Measurements from ENCODE around the gene NKAIN2.
"Not testable (repeated sequence)": the region's sequence is repeated elsewhere in the genome, so short reads cannot be mapped to it uniquely, and the experiment has no call there.

NKAIN2 gene

GRCh38 chr6:124557873-124558272, 754.2 kb downstream of the NKAIN2 start:
- Histone ChIP-seq H3K36me3 (replicated peaks in 1 of 2; ENCODE audit: control insufficient read depth in 2 of 2, insufficient read depth in 2 of 2, low read length in 2 of 2) (no peaks in the 10 kb centered on the region), H3K4me3 (ENCODE audit: low read length in 2 of 2) (no peak overlapping the region), H3K9me3 (replicated peaks in 1 of 2; ENCODE audit: control insufficient read depth in 2 of 2, insufficient read depth in 1 of 2, low read depth in 1 of 2, low read length in 2 of 2) (peaks cover 0 to 7% of the 10 kb centered on the region in 2 donors), H2BK12ac (ENCODE audit: low read length) (no peak overlapping the region), H3K27me3 (ENCODE audit: control insufficient read depth in 3 of 3, insufficient read depth in 3 of 3, low read depth in 1 of 3, low read length in 3 of 3) (no peaks in the 10 kb centered on the region), H3K14ac (ENCODE audit: low read length) (no peak overlapping the region), H2BK15ac (ENCODE audit: low read length) (no peak overlapping the region), H3K4ac (ENCODE audit: low read length) (no peak overlapping the region), H3K23ac (ENCODE audit: low read depth, low read length, poor library complexity) (no peak overlapping the region), H3K9ac (ENCODE audit: low read depth, low read length, poor library complexity) (no peak overlapping the region), H3K4me2 (ENCODE audit: insufficient read depth, low read length, poor library complexity, severe bottlenecking) (no peak overlapping the region), H3K4me1 (ENCODE audit: control insufficient read depth in 2 of 2, insufficient read depth in 1 of 2, low read depth in 1 of 2, low read length in 2 of 2) (peaks cover 0 to 4% of the 10 kb centered on the region in 2 donors), H2AK5ac (ENCODE audit: low read depth, low read length) (no peak overlapping the region), H2BK120ac (ENCODE audit: low read depth, low read length) (no peak overlapping the region), H2BK5ac (ENCODE audit: low read length) (no peak overlapping the region), H3K27ac (replicated peaks; ENCODE audit: low read length) (no peak overlapping the region), H3K18ac (ENCODE audit: low read length) (no peak overlapping the region), H4K8ac (ENCODE audit: low read depth, low read length) (no peak overlapping the region), H4K91ac (ENCODE audit: low read depth, low read length, poor library complexity) (no peak overlapping the region), H2AFZ (ENCODE audit: low read length) (peak overlapping the region; percentile 1), H3K79me1 (ENCODE audit: low read depth, low read length) (no peaks in the 10 kb centered on the region)
- no peak for DNase-seq (ENCODE audit: low spot score)

- not testable (repeated sequence) for DNase-seq (ENCODE audit: low spot score); H4K8ac ChIP-seq (ENCODE audit: low read depth, low read length); H3K4me2 ChIP-seq (ENCODE audit: insufficient read depth, low read length, poor library complexity, severe bottlenecking); H4K91ac ChIP-seq (ENCODE audit: low read depth, low read length, poor library complexity); H3K27me3 ChIP-seq (ENCODE audit: control insufficient read depth in 3 of 3, insufficient read depth in 3 of 3, low read depth in 1 of 3, low read length in 3 of 3); H3K9ac ChIP-seq (ENCODE audit: low read depth, low read length, poor library complexity); H3K36me3 ChIP-seq (replicated peaks in 1 of 2; ENCODE audit: control insufficient read depth in 2 of 2, insufficient read depth in 2 of 2, low read length in 2 of 2); H3K9me3 ChIP-seq (replicated peaks in 1 of 2; ENCODE audit: control insufficient read depth in 2 of 2, insufficient read depth in 1 of 2, low read depth in 1 of 2, low read length in 2 of 2); H3K27ac ChIP-seq (replicated peaks; ENCODE audit: low read length); H3K4ac ChIP-seq (ENCODE audit: low read length); H2BK5ac ChIP-seq (ENCODE audit: low read length); H3K79me1 ChIP-seq (ENCODE audit: low read depth, low read length); H3K14ac ChIP-seq (ENCODE audit: low read length); H2AK5ac ChIP-seq (ENCODE audit: low read depth, low read length); H3K4me1 ChIP-seq (ENCODE audit: control insufficient read depth in 2 of 2, insufficient read depth in 1 of 2, low read depth in 1 of 2, low read length in 2 of 2); H3K4me3 ChIP-seq (ENCODE audit: low read length in 2 of 2); H2AFZ ChIP-seq (ENCODE audit: low read length); H3K18ac ChIP-seq (ENCODE audit: low read length); H3K23ac ChIP-seq (ENCODE audit: low read depth, low read length, poor library complexity); H2BK120ac ChIP-seq (ENCODE audit: low read depth, low read length); H2BK15ac ChIP-seq (ENCODE audit: low read length); H2BK12ac ChIP-seq (ENCODE audit: low read length)
- WGBS, 2 donors (ENCODE audit: extremely low coverage in 2 of 2, insufficient read length in 2 of 2, insufficient replicate concordance in 1 of 2) = no CpG with 5 or more reads among the region's 2 CpGs
These were observed 756.4 kb downstream of the NKAIN2 start for GRCh38 chr6:124560078-124560477.

- Histone ChIP-seq H3K9me3 (replicated peaks in 1 of 2; ENCODE audit: control insufficient read depth in 2 of 2, insufficient read depth in 1 of 2, low read depth in 1 of 2, low read length in 2 of 2) (no peaks in the 10 kb centered on the region), H3K4me1 (ENCODE audit: control insufficient read depth in 2 of 2, insufficient read depth in 1 of 2, low read depth in 1 of 2, low read length in 2 of 2) (peaks cover 0 to 4% of the 10 kb centered on the region in 2 donors), H4K91ac (ENCODE audit: low read depth, low read length, poor library complexity) (no peak overlapping the region), H3K36me3 (replicated peaks in 1 of 2; ENCODE audit: control insufficient read depth in 2 of 2, insufficient read depth in 2 of 2, low read length in 2 of 2) (no peaks in the 10 kb centered on the region), H2BK5ac (ENCODE audit: low read length) (no peak overlapping the region), H3K14ac (ENCODE audit: low read length) (no peak overlapping the region), H3K23ac (ENCODE audit: low read depth, low read length, poor library complexity) (no peak overlapping the region), H3K18ac (ENCODE audit: low read length) (no peak overlapping the region), H3K9ac (ENCODE audit: low read depth, low read length, poor library complexity) (no peak overlapping the region), H3K27ac (replicated peaks; ENCODE audit: low read length) (no peak overlapping the region), H2BK15ac (ENCODE audit: low read length) (no peak overlapping the region), H2AFZ (ENCODE audit: low read length) (no peak overlapping the region), H4K8ac (ENCODE audit: low read depth, low read length) (no peak overlapping the region), H3K79me1 (ENCODE audit: low read depth, low read length) (no peaks in the 10 kb centered on the region), H2AK5ac (ENCODE audit: low read depth, low read length) (no peak overlapping the region), H2BK12ac (ENCODE audit: low read length) (no peak overlapping the region), H3K4me3 (ENCODE audit: low read length in 2 of 2) (no peak overlapping the region), H3K4me2 (ENCODE audit: insufficient read depth, low read length, poor library complexity, severe bottlenecking) (no peak overlapping the region), H3K27me3 (ENCODE audit: control insufficient read depth in 3 of 3, insufficient read depth in 3 of 3, low read depth in 1 of 3, low read length in 3 of 3) (no peaks in the 10 kb centered on the region), H2BK120ac (ENCODE audit: low read depth, low read length) (no peak overlapping the region), H3K4ac (ENCODE audit: low read length) (no peak overlapping the region)
- DNase-seq (ENCODE audit: low spot score) = no peak
- WGBS, 2 donors (ENCODE audit: extremely low coverage in 2 of 2, insufficient read length in 2 of 2, insufficient replicate concordance in 1 of 2) = no CpG with 5 or more reads among the region's 3 CpGs
These were observed 757.4 kb downstream of the NKAIN2 start for GRCh38 chr6:124560873-124561567.

GRCh38 chr6:124561635-124562130, 758.0 kb downstream of the NKAIN2 start:
- no peak overlapping the region for H2BK120ac ChIP-seq (ENCODE audit: low read depth, low read length)
- H4K91ac ChIP-seq (ENCODE audit: low read depth, low read length, poor library complexity) = no peak overlapping the region
- no peaks in the 10 kb centered on the region for H3K27me3 ChIP-seq (ENCODE audit: control insufficient read depth in 3 of 3, insufficient read depth in 3 of 3, low read depth in 1 of 3, low read length in 3 of 3)
- no peak overlapping the region for H3K23ac ChIP-seq (ENCODE audit: low read depth, low read length, poor library complexity)
- H2BK5ac ChIP-seq (ENCODE audit: low read length) = no peak overlapping the region
- no peak overlapping the region for H3K4ac ChIP-seq (ENCODE audit: low read length)
- H3K4me1 ChIP-seq (ENCODE audit: control insufficient read depth in 2 of 2, insufficient read depth in 1 of 2, low read depth in 1 of 2, low read length in 2 of 2) = peaks cover 0 to 4% of the 10 kb centered on the region in 2 donors
- no peak overlapping the region for H3K27ac ChIP-seq (replicated peaks; ENCODE audit: low read length)
- H3K36me3 ChIP-seq (replicated peaks in 1 of 2; ENCODE audit: control insufficient read depth in 2 of 2, insufficient read depth in 2 of 2, low read length in 2 of 2) = no peaks in the 10 kb centered on the region
- no peak overlapping the region for H2BK12ac ChIP-seq (ENCODE audit: low read length)
- H3K4me3 ChIP-seq (ENCODE audit: low read length in 2 of 2) = no peak overlapping the region
- H3K9ac ChIP-seq (ENCODE audit: low read depth, low read length, poor library complexity) = no peak overlapping the region
- H3K14ac ChIP-seq (ENCODE audit: low read length) = no peak overlapping the region
- DNase-seq (ENCODE audit: low spot score) = no peak
- H2BK15ac ChIP-seq (ENCODE audit: low read length) = no peak overlapping the region
- H3K18ac ChIP-seq (ENCODE audit: low read length) = no peak overlapping the region
- no peak overlapping the region for H3K4me2 ChIP-seq (ENCODE audit: insufficient read depth, low read length, poor library complexity, severe bottlenecking)
- H4K8ac ChIP-seq (ENCODE audit: low read depth, low read length) = no peak overlapping the region
- no CpG with 5 or more reads among the region's 4 CpGs for WGBS, 2 donors (ENCODE audit: extremely low coverage in 2 of 2, insufficient read length in 2 of 2, insufficient replicate concordance in 1 of 2)
- H2AFZ ChIP-seq (ENCODE audit: low read length) = no peak overlapping the region
- H3K9me3 ChIP-seq (replicated peaks in 1 of 2; ENCODE audit: control insufficient read depth in 2 of 2, insufficient read depth in 1 of 2, low read depth in 1 of 2, low read length in 2 of 2) = no peaks in the 10 kb centered on the region
- no peak overlapping the region for H2AK5ac ChIP-seq (ENCODE audit: low read depth, low read length)
- no peaks in the 10 kb centered on the region for H3K79me1 ChIP-seq (ENCODE audit: low read depth, low read length)
